Gastroesophageal sphincter (tissue), 3 donors: ENCODE results near the gene HNRNPA1.
A peak's percentile ranks its signal among the peaks of the same experiment; 100 is the strongest.

Experiments
- POLR2A ChIP-seq, 2 donors: fragments of 450-650 bp; IDR thresholded peaks; one replicate each; pipeline ENCODE4 v1.6.1; 2017; ENCODE audit warnings: antibody characterized with exemption in 2 of 2, mild to moderate bottlenecking in 2 of 2, moderate library complexity in 1 of 2
- POLR2AphosphoS5 ChIP-seq: sonication (generic); formaldehyde crosslinking; IDR thresholded peaks from one replicate; pipeline ENCODE4 v1.6.1; 2017; ENCODE audit warnings: antibody characterized with exemption
- TF ChIP-seq, protein P1 (sequence below), 4 experiments: fragments of 200-600 bp in 2 of 4; fragments of 450-650 bp in 2 of 4; sonication (generic) in 1 of 4; IDR thresholded peaks; one replicate each; pipeline ENCODE4 v1.5.1; 2017 to 2019; ENCODE audit warnings: antibody characterized with exemption in 4 of 4, mild to moderate bottlenecking in 2 of 4, moderate library complexity in 2 of 4

DNA sequence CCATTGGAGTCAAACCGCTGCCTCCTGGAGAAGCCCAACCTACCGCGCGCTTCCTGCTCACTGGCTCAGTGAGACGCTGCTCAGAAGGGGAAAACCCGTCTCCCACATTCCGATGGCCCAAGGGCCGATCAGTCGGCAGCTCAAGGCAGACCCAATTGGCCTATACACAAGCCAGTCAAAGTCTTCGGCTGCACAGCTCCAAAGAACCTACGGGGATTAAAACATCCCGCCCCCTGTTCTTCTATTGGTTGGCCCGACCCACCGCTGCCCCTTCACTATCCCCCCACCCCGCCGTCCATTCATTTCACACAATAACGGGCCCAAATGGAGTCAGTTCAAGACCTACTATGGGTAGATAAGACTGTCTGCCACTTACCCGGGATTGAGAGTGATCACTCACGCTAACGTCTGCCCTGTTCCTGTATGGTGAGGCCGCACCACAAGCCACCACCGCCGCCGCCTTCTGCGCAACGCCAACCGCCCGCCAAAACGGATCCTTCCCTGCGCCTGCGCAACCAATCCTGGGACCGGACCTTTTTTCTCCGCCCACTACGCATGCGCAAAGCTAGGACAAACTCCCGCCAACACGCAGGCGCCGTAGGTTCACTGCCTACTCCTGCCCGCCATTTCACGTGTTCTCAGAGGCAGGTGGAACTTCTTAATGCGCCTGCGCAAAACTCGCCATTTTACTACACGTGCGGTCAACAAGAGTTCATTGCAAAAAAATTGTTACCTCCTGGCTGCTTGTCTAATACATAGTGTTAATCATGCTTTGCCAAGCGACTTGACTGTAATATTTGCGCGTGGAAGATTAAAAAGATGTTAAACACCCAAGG is 676 bp upstream of the HNRNPA1 start, which contains the start of gene CBX5:
- TF ChIP-seq, protein P1, sequence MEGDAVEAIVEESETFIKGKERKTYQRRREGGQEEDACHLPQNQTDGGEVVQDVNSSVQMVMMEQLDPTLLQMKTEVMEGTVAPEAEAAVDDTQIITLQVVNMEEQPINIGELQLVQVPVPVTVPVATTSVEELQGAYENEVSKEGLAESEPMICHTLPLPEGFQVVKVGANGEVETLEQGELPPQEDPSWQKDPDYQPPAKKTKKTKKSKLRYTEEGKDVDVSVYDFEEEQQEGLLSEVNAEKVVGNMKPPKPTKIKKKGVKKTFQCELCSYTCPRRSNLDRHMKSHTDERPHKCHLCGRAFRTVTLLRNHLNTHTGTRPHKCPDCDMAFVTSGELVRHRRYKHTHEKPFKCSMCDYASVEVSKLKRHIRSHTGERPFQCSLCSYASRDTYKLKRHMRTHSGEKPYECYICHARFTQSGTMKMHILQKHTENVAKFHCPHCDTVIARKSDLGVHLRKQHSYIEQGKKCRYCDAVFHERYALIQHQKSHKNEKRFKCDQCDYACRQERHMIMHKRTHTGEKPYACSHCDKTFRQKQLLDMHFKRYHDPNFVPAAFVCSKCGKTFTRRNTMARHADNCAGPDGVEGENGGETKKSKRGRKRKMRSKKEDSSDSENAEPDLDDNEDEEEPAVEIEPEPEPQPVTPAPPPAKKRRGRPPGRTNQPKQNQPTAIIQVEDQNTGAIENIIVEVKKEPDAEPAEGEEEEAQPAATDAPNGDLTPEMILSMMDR (IDR thresholded peaks at IDR 0.05) = no peak
- TF ChIP-seq POLR2AphosphoS5 (peak; percentile 93), POLR2A (IDR thresholded peaks at IDR 0.05) (peak in 1 of 2 donors; percentile 59)
